C1 segment of cervical spinal cord (tissue), 14 donors: ENCODE results near the gene RAD51C.
"Not testable (repeated sequence)": the region's sequence is repeated elsewhere in the genome, so short reads cannot be mapped to it uniquely, and the experiment has no call there.

ENCODE experiments used
- DNase-seq, 14 donors: peaks; one replicate each; lab custom pipeline; 2025; lab: John Stamatoyannopoulos, UW

RAD51C gene

DNA sequence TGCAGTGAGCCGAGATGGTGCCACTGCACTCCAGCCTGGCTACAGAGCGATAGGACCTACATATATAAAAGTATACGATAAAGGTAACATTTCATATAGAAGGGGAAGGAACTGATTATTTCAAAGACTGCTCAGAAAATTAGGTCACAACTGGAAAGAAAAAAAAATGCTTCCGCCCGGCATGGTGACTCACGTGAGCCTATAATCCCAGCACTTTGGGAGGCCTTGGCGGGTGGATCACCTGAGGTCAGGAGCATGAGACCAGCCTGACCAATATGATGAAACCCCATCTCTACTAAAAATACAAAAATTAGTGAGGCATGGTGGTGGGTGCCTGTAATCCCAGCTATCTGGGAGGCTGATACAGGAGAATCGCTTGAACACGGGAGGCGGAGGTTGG is 8.4 kb upstream of the RAD51C start:
- DNase-seq: no peak

DNA sequence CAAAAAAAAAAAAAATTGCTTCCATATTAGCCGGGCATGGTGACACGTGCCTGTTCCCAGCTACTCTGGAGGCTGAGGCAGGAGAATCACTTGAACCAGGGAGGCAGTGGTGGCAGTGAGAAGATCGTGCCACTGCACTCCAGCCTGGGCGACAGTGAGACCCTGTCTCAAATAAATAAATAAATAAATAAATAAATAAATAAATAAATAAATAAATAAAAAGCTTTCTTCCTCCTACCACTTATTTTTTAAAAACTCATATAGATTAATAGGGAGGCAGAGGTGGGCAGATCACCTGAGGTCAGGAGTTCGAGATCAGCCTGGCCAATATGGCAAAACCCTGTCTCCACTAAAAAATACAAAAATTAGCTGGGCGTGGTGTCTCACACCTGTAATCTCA is 7.9 kb upstream of the RAD51C start:
- not testable (repeated sequence) for DNase-seq

DNA sequence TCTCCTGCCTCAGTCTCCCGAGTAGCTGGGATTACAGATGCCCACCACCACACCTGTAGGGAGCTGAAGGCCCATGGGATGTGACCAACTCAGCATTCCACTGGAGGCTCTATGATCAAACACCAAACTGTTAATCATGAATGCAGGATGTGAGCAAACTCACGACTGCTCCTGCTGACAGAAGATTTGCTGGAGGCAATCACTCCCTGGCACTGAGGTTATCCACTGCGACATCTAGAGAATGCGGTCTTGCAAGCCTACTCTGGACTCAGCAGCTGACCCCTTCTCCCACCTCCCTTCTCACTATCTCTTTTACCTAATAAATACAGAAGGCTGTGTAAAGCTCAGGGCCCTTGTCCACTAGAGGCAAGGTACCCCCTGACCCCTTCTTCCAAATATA is 5.4 kb upstream of the RAD51C start:
- DNase-seq: no peak

DNA sequence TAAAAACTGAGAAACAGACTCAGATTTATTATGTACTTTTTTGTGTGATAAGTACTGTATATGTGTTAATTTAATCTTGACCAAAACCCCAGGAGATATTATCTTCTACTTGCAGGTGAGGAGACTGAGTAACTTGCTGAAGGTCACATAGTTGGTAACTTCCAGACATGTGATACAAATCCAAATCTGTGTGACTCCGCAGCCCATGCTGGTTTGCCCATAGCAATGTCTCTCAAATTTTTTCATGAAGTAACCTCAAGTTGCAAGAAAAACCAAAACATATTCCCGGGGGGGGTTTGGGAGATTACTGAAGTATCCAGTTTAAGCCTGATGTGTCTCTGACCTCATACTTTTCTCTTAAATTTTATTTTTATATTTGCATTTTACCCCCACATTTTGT is 3.9 kb upstream of the RAD51C start:
- no peak for DNase-seq

DNA sequence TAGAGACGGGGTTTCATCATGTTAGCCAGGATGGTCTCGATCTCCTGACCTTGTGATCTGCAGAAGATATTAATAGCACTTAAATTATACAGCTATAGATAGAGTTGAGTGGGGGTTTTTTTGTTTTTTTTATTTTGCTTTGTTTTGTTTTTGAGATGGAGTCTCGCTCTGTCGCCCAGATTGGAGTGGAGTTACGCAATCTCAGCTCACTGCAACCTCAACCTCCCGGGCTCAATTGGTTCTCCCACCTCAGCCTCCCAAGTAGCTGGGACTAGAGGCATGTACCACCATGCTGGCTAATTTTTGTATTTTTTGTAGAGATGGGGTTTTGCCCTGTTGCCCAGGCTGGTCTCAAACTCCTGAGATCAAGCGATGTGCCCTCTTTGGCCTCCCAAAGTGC is 2.4 kb upstream of the RAD51C start:
- DNase-seq: not testable (repeated sequence)

DNA sequence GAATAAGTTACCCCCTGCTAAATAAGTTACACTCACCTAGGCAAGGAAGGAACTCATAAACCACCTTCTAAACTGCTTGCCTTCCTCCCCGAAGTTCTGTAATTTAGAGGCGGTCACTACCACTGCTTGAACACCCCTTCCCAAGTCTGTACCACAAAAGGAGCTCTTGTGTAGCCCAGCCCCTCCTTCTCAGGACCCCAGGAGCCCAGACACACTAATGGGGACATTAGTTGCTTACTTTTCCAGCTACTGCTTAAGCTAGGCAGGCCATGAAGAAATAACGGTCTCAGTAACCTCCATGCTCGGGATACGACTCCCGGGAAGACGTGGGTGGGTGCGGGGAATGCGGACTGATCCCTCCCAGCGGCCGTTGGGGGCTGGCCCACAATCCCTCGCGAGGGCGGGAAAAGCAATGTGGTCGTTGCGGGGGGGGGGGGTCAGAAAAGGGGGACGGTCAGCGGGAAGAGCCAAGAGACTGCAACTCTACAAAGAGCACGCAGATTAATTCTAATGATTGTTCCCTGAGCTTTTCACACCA is 632 bp upstream of the RAD51C start, which contains the start of gene TEX14:
Gene TEX14, minus strand, starts transcription at position 345 of the 538 bp plus-strand sequence. CDS start 40,044 bp downstream, outside the sequence.
- DNase-seq: no peak

DNA sequence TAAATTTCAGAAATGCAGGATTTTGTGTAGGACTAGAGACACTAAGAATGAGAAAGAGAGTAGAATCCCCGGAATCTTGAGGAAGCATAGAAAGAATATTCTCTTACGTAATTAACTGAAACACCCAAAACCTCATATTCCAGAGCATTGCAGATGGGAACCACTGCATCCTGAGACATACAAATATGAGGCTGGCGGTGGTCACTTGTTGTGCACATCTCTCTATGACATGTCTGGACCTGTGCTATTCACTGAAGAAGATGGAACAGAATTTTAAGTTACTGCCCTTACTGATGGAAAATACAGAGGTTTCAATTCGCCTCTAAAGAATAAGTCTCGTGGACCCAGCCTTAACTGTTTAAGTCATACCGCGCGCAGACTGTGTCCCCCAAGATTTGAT is 806 bp downstream of the RAD51C start:
- DNase-seq: no peak

DNA sequence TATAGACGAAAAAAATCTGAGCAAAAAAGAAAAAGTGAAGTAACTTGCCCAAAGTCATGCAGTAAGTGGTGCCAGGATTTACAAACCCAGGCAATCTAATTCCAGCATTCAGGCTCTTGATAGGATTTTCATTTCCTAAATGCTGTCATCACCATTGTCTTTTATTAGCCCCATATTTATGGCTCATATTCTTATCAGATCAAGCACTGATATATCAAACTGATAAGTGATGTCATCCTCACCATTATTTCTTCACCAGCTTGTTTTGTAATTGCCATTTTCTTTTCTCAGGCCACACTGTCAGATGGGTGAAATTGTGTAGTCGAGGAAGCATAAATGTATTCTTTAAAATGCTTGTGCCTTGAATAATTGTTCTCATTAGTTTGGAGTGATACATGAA is 1.3 kb downstream of the RAD51C start:
- DNase-seq: no peak

DNA sequence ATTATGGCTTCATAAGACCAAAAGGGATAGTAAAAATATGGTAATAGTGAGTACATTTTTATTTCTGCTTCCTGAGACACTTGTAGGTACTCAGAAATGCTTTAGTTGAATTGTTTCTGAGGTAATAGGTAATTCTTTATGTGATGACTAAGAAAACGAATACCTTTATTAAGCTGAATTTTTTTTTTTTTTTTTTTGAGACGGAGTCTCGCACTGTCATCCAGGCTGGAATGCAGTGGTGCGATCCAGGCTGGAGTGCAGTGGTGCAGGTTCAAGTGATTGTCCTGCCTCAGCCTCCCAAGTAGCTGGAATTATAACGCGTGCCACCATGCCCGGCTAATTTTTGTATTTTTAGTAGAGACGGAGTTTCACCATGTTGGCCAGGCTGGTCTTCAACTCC is 1.9 kb downstream of the RAD51C start:
- DNase-seq: no peak

DNA sequence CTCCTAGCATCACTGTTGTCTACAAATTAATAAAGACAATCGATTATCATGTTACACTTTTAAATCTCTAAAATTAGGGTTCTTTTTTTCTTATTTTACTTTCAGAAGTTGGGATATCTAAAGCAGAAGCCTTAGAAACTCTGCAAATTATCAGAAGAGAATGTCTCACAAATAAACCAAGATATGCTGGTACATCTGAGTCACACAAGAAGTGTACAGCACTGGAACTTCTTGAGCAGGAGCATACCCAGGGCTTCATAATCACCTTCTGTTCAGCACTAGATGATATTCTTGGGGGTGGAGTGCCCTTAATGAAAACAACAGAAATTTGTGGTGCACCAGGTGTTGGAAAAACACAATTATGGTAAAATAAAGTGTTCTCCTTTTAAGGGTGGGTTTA is 2.4 kb downstream of the RAD51C start:
- DNase-seq: no peak

DNA sequence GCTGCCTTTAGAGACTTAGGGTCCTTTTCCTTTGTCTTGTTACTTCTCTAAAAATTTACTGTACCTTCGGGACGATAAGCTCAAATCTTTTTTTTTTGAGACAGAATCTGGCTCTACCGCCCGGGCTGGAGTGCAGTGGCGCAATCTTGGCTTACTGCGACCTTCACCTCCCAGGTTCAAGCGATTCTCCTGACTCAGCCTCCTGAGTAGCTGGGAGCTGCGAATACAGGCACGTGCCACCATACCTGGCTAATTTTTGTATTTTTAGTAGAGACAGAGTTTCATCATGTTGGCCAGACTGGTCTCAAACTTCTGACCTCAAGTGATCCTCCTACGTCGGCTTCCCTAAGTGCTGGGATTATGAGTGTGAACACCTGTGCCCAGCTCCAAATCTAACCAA is 7.4 kb downstream of the RAD51C start:
- DNase-seq: no peak

DNA sequence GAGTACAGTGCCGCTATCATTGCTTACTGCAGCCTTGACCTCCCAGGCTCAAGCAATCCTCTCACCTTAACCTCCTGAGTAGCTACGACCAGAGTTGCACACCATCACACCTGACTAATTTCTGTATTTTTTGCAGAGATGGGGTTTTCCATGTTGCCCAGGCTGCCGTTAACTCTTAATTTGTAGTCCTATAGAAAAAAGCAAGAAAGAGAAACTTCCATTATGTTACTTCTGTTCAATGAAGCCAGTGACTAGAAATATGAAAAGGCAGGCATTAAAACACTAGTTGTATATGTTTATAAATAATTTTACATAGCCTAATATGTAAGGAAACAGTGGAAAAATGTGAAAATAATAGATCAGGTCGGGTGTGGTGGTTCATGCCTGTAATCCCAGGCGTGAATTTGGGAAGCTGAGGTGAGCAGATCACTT is 9.7 kb downstream of the RAD51C start:
- DNase-seq: no peak

DNA sequence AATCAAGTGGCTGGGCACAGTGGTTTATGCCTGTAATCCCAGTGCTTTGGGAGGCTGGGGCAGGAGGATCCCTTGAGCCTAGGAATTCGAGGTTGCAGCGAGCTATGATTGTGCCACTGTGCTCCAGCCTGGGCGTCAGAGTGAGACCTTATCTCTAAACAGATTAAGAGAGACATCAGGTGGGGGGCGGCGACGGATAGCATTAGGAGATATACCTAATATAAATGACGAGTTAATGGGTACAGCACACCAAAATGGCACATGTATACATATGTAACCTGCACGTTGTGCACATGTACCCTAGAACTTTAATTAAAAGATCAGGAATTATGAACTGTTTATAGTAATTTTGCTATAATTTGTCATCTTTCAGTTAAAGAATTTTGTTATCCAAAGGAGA is 10.3 kb downstream of the RAD51C start:
- no peak for DNase-seq

DNA sequence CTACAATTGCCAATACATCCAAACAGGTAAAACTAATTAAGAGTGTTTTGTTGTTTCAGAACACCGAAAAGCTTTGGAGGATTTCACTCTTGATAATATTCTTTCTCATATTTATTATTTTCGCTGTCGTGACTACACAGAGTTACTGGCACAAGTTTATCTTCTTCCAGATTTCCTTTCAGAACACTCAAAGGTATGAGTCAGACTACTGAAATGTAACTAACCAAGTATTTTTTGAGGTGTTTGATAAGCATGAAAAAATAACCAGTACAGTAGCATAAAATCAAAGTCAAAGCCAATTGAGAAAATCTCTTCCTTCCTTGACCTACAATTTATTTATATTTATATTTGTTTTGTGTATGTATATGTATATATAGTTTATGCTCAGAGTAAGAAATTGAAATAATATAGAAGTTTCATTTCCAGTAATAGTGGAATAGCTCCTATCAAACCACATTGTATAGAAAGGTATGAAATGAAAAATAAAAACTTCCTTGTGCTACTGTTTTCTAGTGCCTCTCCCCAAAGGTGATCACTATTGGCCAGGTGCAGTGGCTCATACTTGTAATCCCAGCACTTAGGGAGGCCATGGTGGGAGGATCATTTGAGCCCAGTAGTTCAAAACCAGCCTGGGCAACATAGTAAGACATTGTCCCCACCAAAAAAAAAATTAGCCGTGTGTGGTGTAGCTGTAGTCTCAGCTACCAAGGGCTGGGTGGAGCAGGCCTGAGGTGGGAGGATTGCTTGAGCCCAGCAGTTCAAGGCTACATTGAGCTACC is 10.9 kb downstream of the RAD51C start:
- DNase-seq: no peak

DNA sequence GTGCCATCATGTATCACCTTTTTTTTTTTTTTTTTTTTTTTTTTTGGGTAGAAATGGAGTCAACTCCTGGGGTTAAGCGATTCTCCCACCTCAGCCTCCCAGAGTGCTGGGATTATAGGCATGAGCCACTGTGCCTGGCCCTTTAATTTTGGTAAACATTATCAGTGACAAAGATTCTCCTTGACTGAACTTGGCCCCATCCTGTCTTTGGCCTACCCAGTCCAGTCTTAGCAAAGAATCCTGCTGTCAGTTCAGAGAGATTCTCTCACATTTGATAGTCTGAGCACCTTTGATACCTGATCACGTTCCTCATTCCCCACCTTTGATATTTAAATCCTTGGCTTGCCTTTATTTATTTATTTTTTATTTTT is 11.5 kb downstream of the RAD51C start:
- no peak for DNase-seq

DNA sequence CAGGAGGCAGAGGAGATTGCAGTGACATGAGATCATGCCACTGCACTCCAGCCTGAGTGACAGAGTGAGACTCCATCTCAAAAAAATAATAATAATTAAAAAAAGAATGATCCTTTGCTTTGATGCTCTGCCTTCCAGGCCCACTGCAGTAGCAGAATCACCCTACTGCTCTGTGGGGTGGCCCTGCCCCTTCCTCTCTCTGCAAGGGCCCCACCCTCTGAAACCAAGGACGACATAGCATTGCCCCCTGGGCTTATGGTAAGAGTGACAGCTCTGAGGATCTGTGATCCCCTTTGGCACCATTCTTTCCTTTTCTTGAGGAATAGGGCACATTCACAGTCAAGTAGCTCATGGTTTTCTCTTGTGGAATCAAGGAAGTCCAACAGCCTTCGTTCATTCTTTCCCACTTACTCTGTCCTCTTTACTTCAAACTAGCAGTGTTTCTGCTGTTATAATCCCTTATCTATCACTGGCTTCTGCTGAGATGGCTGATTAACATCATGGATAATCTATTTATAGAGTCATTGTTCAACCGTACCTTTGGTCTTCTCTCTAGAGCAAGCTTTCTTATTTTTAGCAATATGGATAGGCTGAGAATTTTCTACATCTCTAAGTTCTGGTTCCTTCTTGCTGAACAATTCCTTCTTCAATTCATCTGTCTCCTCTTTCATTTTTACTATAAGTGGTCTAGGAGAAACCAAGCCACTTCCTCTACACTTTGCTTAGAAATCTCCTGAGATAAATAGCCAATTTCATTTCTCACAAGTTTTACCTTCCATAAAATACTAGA is 14.1 kb downstream of the RAD51C start:
- DNase-seq: no peak

DNA sequence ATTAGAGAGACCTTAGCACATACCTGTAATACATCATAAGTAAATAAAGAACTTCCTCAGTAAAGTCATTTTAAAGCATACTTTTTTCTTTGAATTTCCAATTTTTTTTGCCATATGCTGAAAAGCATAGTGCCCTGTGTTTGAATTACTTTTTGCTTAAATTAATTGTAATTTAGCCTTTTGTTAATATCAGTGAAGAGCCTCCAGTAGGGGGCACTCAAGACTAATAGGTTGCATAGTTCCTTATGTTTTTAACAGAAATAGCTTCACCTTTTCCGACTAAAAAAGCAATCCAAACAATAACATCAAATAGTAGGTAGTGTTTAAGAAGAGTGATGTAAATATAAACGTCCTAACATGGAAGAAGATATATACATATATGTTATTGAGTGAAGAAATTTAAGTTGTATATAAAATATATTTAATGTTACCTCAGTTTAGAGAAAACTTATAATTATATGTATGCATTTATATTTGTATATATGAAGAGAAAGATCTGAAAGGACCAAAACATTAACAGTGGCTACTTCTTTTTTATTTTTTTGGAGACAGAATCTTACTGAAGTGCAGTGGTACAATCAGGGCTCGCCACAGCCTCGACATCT is 18.6 kb downstream of the RAD51C start:
- peak in 1 of 14 donors; percentile 1 for DNase-seq

DNA sequence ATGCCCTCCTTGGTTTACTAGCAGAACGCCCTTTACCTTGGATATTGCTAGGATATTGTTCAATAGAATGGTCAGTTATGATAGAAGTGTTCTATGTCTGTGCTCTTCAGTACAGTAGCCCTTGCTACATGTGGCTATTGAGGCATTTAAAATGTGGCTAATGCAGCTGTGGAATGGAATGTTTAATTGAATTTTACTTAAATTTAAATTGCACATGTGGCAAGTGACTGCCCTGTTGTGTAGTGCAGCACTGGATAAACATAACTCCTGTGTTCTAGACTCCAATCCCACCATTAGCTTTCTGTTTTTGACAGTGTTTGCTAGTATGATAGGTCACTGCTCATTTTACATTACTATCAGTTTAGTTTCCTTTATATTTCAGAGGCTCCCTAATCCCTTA is 29.9 kb downstream of the RAD51C start:
- no peak for DNase-seq

DNA sequence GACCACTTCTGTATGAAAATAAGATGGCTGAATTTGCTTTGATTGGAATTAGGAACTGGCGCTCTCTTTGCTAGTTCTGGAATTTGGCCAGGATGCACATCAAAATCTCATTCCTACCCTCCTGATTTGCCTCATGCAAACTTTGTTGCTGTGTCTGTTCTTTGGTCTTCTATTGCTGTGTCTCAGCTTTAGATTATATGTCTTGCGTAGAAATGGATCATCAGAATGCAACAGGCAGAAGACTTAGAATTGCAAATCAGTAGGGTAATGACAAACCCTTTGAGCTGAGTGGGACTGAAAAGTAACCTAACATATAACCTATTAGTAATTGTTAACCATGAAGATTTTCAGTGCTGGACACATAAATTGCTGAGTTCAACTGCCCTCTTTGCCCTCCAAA is 30.3 kb downstream of the RAD51C start:
- DNase-seq: no peak

DNA sequence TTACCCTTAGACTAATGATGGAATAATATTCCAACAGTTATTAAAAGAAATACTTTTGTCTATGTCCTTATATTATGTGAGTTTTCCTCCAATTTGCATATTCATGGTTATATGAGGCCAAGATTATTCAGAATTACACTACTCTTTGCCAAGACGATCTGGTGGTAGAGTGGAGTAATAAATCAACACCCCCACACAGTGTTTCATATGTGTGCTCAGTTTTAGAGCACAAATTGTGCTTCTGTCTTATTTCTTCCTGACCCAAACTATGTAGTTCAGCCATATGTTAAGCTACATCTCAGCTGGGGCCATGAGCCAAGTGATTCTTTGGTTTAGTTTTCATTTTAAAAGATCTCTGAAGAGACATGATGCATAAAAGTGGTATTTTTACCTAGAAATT is 36.4 kb downstream of the RAD51C start:
- no peak for DNase-seq

DNA sequence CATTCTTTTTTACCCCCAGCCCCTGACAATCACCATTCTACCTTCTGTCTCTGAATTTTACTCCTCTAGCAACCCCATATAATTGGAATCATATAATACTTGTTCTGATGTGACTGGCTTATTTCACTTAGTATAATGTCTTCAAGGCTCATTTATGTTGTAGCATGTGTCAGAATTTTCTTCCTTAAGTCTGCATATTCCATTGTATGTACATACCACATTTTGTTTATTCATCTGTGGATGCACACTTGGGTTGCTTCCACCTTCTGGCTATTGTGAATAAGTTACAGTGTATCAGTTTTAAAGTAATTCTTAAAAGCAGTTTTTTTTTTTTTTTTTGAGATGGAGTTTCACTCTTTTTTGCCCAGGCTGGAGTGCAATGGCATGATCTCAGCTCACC is 38.5 kb downstream of the RAD51C start:
- no peak for DNase-seq

DNA sequence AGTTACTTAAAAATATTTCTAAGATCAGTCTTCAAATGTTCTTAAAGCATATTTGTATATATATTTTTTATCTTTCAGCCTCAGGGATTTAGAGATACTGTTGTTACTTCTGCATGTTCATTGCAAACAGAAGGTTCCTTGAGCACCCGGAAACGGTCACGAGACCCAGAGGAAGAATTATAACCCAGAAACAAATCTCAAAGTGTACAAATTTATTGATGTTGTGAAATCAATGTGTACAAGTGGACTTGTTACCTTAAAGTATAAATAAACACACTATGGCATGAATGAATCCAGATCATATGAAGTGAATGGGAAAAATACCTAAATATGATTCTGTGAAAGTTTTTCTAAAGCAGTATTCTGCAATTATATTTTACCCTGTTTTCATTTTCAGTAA is 41.6 kb downstream of the RAD51C start:
- no peak for DNase-seq
